SK-N-SH (cell line): ENCODE data around the gene CCDC80.

Source experiments
- CHD2 ChIP-seq: fragments of 150-350 bp; IDR thresholded peaks from 2 replicates; pipeline ENCODE4 v1.6.1; 2018; ENCODE audit warnings: low read length; ENCODE audit not compliant: partially characterized antibody
- CTCF ChIP-seq: fragments of 200-600 bp; sonication (generic); IDR thresholded peaks from 2 replicates; pipeline ENCODE4 v1.6.1; 2017; ENCODE audit warnings: antibody characterized with exemption, mild to moderate bottlenecking, moderate library complexity
- EP300 ChIP-seq, 2 experiments: IDR thresholded peaks; 2 replicates each; pipeline versions ENCODE4 v1.4.0 to v1.6.1; 2012; ENCODE audit warnings: borderline replicate concordance in 1 of 2, low read depth in 1 of 2, low read length in 1 of 2
- EZH2phosphoT487 ChIP-seq: fragments of 200-600 bp; sonication (generic); IDR thresholded peaks from 2 replicates; pipeline ENCODE4 v1.6.1; 2017; ENCODE audit warnings: low read depth, mixed run types, mild to moderate bottlenecking, antibody characterized with exemption, moderate library complexity, borderline replicate concordance
- FOXM1 ChIP-seq: IDR thresholded peaks from 2 replicates; pipeline ENCODE4 v1.4.0; 2012; ENCODE audit warnings: low read depth, mild to moderate bottlenecking
- GABPA ChIP-seq: IDR thresholded peaks from 2 replicates; pipeline ENCODE4 v1.4.0; 2012; ENCODE audit warnings: low read depth, mild to moderate bottlenecking
- POLR2AphosphoS5 ChIP-seq: IDR thresholded peaks from 2 replicates; pipeline ENCODE4 v1.6.1; 2012; ENCODE audit warnings: low read depth, low read length
- RFX5 ChIP-seq: IDR thresholded peaks from 2 replicates; pipeline ENCODE4 v1.6.1; 2012; ENCODE audit warnings: mild to moderate bottlenecking, improper control_type of control experiment, low read length
- SIN3A ChIP-seq: IDR thresholded peaks from 2 replicates; pipeline ENCODE4 v1.6.1; 2012; ENCODE audit warnings: low read depth, mild to moderate bottlenecking, low read length, moderate library complexity, borderline replicate concordance
- TEAD4 ChIP-seq: IDR thresholded peaks from 2 replicates; pipeline ENCODE4 v1.4.0; 2012; ENCODE audit warnings: mild to moderate bottlenecking, borderline replicate concordance; ENCODE audit not compliant: insufficient read depth
- YY1 ChIP-seq: IDR thresholded peaks from 2 replicates; pipeline ENCODE4 v1.4.0; 2012; ENCODE audit warnings: low read depth, mild to moderate bottlenecking

GRCh38 chr3:112550859-112551258 is 90.1 kb downstream of the CCDC80 start:
- TF ChIP-seq CTCF (no peak), EZH2phosphoT487 (no peak), RFX5 (no peak), FOXM1 (no peak), SIN3A (no peak), EP300 (IDR thresholded peaks at IDR 0.05; ENCODE audit: borderline replicate concordance in 1 of 2, low read depth in 1 of 2, low read length in 1 of 2) (no peak), POLR2AphosphoS5 (no peak), CHD2 (no peak), TEAD4 (no peak), GABPA (no peak), YY1 (no peak)
